ENCODE results near the gene FOXJ3. TPM values are rescaled to one million over a fixed set of nuclear protein-coding genes. Genes with fewer than 3 reads are reported as not detected.

FOXJ3 gene
- total RNA-seq, 2 donors from 2014 or later = 67.3 to 79.4 TPM

DNA sequence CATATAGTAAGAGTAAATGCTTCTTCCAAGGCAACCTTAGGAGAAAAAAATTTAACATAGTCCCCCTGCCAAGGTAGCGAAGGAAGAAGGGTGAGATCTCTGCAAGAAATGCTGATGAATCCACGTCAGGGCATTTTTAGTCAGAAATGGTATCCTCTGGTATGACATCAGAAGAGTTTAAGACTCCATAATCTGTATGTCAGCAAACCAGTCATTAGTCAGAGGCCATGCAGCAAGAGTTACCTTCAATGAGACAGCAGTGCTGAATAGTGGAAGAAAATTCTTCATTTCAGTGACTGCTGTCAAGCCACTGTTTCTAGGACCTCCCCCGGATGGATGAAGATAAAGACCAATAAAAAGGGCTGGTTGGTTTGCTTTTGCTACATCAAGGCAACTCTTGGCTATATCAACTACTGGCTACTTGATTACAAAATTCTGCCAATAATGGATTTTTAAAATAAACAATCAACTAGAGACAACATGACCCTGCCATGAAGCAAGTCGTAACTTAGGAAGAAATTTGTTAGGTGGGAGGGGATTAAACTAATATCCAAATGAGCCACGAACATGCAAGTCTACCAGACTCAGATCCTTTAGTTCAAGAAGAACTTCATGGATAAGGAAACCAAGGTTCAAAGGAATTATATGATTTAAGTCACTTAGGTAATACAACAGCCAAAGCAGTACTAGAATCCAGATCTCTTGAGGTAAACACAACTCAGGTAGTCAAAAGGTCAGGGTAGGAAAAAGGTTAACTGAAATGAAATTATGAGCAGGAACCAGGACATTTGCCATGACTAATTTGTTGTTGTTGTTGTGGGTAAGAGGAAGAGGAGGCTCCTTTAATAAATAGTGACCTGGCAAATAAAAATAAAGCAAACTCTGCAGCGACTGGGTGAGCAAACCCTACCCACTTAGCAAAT, 144.8 kb downstream of the FOXJ3 start:
- Mint-ChIP-seq H3K4me3 (no peak overlapping the region), H3K36me3 (ENCODE audit: low read depth) (peaks cover 61% of the 10 kb centered on the region), H3K27ac (no peak overlapping the region), H3K9me3 (no peaks in the 10 kb centered on the region), H3K27me3 (ENCODE audit: insufficient read depth) (no peaks in the 10 kb centered on the region), H3K4me1 (no peaks in the 10 kb centered on the region)
- no peak overlapping the region for H3K9ac ChIP-seq (ENCODE audit: extremely low read depth, low read length, poor library complexity, severe bottlenecking)
- H3K36me3 ChIP-seq (ENCODE audit: control insufficient read depth, insufficient read depth, low read length) = peaks cover 88% of the 10 kb centered on the region
- no peaks in the 10 kb centered on the region for H3K9me3 ChIP-seq (ENCODE audit: control insufficient read depth, low read length)
- H3K27me3 ChIP-seq (ENCODE audit: control insufficient read depth, insufficient read depth, low read length, poor library complexity, severe bottlenecking) = no peaks in the 10 kb centered on the region
- no peak overlapping the region for H3K4me3 ChIP-seq (ENCODE audit: low read length)
- TF ChIP-seq, protein P1, sequence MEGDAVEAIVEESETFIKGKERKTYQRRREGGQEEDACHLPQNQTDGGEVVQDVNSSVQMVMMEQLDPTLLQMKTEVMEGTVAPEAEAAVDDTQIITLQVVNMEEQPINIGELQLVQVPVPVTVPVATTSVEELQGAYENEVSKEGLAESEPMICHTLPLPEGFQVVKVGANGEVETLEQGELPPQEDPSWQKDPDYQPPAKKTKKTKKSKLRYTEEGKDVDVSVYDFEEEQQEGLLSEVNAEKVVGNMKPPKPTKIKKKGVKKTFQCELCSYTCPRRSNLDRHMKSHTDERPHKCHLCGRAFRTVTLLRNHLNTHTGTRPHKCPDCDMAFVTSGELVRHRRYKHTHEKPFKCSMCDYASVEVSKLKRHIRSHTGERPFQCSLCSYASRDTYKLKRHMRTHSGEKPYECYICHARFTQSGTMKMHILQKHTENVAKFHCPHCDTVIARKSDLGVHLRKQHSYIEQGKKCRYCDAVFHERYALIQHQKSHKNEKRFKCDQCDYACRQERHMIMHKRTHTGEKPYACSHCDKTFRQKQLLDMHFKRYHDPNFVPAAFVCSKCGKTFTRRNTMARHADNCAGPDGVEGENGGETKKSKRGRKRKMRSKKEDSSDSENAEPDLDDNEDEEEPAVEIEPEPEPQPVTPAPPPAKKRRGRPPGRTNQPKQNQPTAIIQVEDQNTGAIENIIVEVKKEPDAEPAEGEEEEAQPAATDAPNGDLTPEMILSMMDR (conservative IDR thresholded peaks at IDR 0.05) = no peak
- H3K27ac ChIP-seq (ENCODE audit: low read depth, low read length) = no peak overlapping the region
- H3K4me1 ChIP-seq (ENCODE audit: control insufficient read depth, insufficient read depth, low read length) = no peaks in the 10 kb centered on the region
- WGBS, 2 experiments (ENCODE audit: insufficient coverage in 1 of 2, insufficient read length in 1 of 2) = 96 to 100% methylated on average over 4 to 6 of the region's 6 CpGs
- DNase-seq = no peak

DNA sequence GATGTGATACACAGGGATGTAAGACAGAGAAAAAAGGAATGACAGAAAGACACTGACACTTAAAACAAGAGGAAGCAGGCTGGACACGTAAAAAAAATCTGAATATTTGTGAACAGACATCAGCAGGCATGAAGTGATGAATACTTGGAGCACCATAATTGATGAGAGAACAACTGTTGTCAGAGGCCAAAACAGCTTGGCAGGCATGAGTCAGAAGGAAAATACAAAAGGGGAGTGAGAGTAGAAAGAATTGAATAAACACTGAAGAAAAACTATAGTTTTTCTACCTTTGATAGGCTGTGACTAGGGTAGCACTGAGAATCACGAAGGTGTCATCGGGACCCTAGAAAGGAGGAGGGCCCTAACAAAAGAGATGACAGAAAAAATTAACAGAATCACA, 148.9 kb downstream of the FOXJ3 start:
- H3K4me3 ChIP-seq (ENCODE audit: low read length) = no peak overlapping the region
- H3K27me3 Mint-ChIP-seq (ENCODE audit: insufficient read depth) = no peaks in the 10 kb centered on the region
- no peak overlapping the region for H3K27ac ChIP-seq (ENCODE audit: low read depth, low read length)
- H3K4me3 Mint-ChIP-seq = no peak overlapping the region
- H3K4me1 ChIP-seq (ENCODE audit: control insufficient read depth, insufficient read depth, low read length) = peaks cover 5% of the 10 kb centered on the region
- TF ChIP-seq, protein P1 (conservative IDR thresholded peaks at IDR 0.05) = no peak
- peaks cover 74% of the 10 kb centered on the region for H3K36me3 ChIP-seq (ENCODE audit: control insufficient read depth, insufficient read depth, low read length)
- no peak for DNase-seq
- WGBS, 2 experiments (ENCODE audit: insufficient coverage in 1 of 2, insufficient read length in 1 of 2) = 89 to 98% methylated on average over 1 to 3 of the region's 3 CpGs
- H3K36me3 Mint-ChIP-seq (ENCODE audit: low read depth) = peaks cover 58% of the 10 kb centered on the region
- no peaks in the 10 kb centered on the region for H3K27me3 ChIP-seq (ENCODE audit: control insufficient read depth, insufficient read depth, low read length, poor library complexity, severe bottlenecking)
- H3K9ac ChIP-seq (ENCODE audit: extremely low read depth, low read length, poor library complexity, severe bottlenecking) = no peak overlapping the region
- no peak overlapping the region for H3K27ac Mint-ChIP-seq
- H3K4me1 Mint-ChIP-seq = peaks cover 9% of the 10 kb centered on the region
- no peaks in the 10 kb centered on the region for H3K9me3 ChIP-seq (ENCODE audit: control insufficient read depth, low read length)
- no peaks in the 10 kb centered on the region for H3K9me3 Mint-ChIP-seq

DNA sequence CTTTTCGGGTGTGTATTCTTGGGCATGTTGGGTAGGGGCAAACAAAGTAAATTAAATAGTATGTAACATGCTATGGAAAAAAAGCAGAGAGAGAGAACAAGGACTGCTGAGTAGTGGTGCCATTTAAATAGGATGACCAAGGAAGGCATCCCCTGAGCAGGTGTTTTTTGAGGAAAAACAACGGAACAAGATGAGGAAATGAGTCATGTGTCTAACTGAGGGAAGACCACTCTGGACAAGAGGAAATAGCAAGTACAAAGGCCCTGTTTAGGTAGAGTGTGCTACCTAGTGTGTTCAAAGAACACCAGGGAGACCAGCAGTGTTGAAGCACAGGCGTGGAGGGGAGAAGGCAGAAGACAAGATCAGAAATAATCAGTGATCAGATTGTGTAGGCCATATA, 150.4 kb downstream of the FOXJ3 start:
- no peak overlapping the region for H3K4me3 ChIP-seq (ENCODE audit: low read length)
- H3K4me3 Mint-ChIP-seq = no peak overlapping the region
- H3K9me3 ChIP-seq (ENCODE audit: control insufficient read depth, low read length) = no peaks in the 10 kb centered on the region
- no peak for DNase-seq
- TF ChIP-seq, protein P1 (conservative IDR thresholded peaks at IDR 0.05) = no peak
- no peaks in the 10 kb centered on the region for H3K9me3 Mint-ChIP-seq
- H3K36me3 Mint-ChIP-seq (ENCODE audit: low read depth) = peaks cover 46% of the 10 kb centered on the region
- peaks cover 16% of the 10 kb centered on the region for H3K4me1 ChIP-seq (ENCODE audit: control insufficient read depth, insufficient read depth, low read length)
- H3K27ac ChIP-seq (ENCODE audit: low read depth, low read length) = no peak overlapping the region
- peaks cover 23% of the 10 kb centered on the region for H3K4me1 Mint-ChIP-seq
- H3K27ac Mint-ChIP-seq = no peak overlapping the region
- 95 to 97% methylated on average over 3 of the region's 3 CpGs for WGBS, 2 experiments (ENCODE audit: insufficient coverage in 1 of 2, insufficient read length in 1 of 2)
- H3K27me3 ChIP-seq (ENCODE audit: control insufficient read depth, insufficient read depth, low read length, poor library complexity, severe bottlenecking) = no peaks in the 10 kb centered on the region
- peaks cover 59% of the 10 kb centered on the region for H3K36me3 ChIP-seq (ENCODE audit: control insufficient read depth, insufficient read depth, low read length)
- H3K27me3 Mint-ChIP-seq (ENCODE audit: insufficient read depth) = no peaks in the 10 kb centered on the region
- H3K9ac ChIP-seq (ENCODE audit: extremely low read depth, low read length, poor library complexity, severe bottlenecking) = no peak overlapping the region

All from endodermal cell (in vitro differentiated cells).